Smooth muscle cell (in vitro differentiated cells): ENCODE data around the gene EIF4E3. TPM values are rescaled to one million over a fixed set of nuclear protein-coding genes. Genes with fewer than 3 reads are reported as not detected.

Experiments
- DNase-seq: peaks from one replicate; lab custom pipeline; 2025; ENCODE audit not compliant: unreplicated experiment; lab: John Stamatoyannopoulos, UW
- H2AFZ ChIP-seq: fragments of 200-600 bp; sonication (generic); 2 replicates; pipeline ENCODE4 v1.6.0; 2016; ENCODE audit warnings: antibody characterized with exemption, low read depth, mild to moderate bottlenecking
- H3F3A ChIP-seq: fragments of 200-600 bp; sonication (generic); 2 replicates; pipeline ENCODE4 v1.6.0; 2017; ENCODE audit warnings: antibody characterized with exemption, low read depth
- H3K27ac ChIP-seq: fragments of 200-600 bp; sonication (generic); 2 replicates; pipeline ENCODE4 v1.5.1; 2016; ENCODE audit warnings: low read depth, mild to moderate bottlenecking
- H3K27me3 ChIP-seq: fragments of 200-600 bp; sonication (generic); 2 replicates; pipeline ENCODE4 v1.6.1; 2016; ENCODE audit warnings: low read depth, mild to moderate bottlenecking
- H3K36me3 ChIP-seq: fragments of 200-600 bp; sonication (generic); 2 replicates; pipeline ENCODE4 v1.5.1; 2016; ENCODE audit warnings: low read depth
- H3K4me1 ChIP-seq: fragments of 200-600 bp; sonication (generic); 2 replicates; pipeline ENCODE4 v1.5.1; 2016; ENCODE audit warnings: low read depth
- H3K4me2 ChIP-seq: fragments of 200-600 bp; sonication (generic); 2 replicates; pipeline ENCODE4 v1.6.0; 2016; ENCODE audit warnings: mild to moderate bottlenecking
- H3K4me3 ChIP-seq: fragments of 200-600 bp; sonication (generic); 2 replicates; pipeline ENCODE4 v1.5.1; 2016; ENCODE audit warnings: mild to moderate bottlenecking
- H3K79me2 ChIP-seq: fragments of 200-600 bp; sonication (generic); 2 replicates; pipeline ENCODE4 v1.6.0; 2016; ENCODE audit warnings: low read depth, mild to moderate bottlenecking
- H3K9ac ChIP-seq: fragments of 200-600 bp; sonication (generic); 2 replicates; pipeline ENCODE4 v1.6.0; 2016; ENCODE audit warnings: low read depth
- H3K9me3 ChIP-seq: fragments of 200-600 bp; sonication (generic); replicated peaks from 2 replicates; pipeline ENCODE4 v1.5.1; 2016; ENCODE audit warnings: low read depth
- H4K20me1 ChIP-seq: fragments of 200-600 bp; sonication (generic); 2 replicates; pipeline ENCODE4 v1.6.0; 2016; ENCODE audit warnings: low read depth
- CTCF ChIP-seq: fragments of 200-600 bp; sonication (generic); IDR thresholded peaks from 2 replicates; pipeline ENCODE4 v1.5.1; 2017; ENCODE audit warnings: borderline replicate concordance, mild to moderate bottlenecking, antibody characterized with exemption; ENCODE audit not compliant: insufficient read depth, poor library complexity, severe bottlenecking
- WGBS: methylation state at CpG from one replicate; pipeline ENCODE4 v1.1.7; 2016; ENCODE audit warnings: low lambda C conversion rate; 5-methylcytosine and 5-hydroxymethylcytosine counted together
- polyA plus RNA-seq: library from polyadenylated mRNA; unstranded; fragments of >200 nt; fragmentation: Nextera tagmentation; extraction: Ambion mirVana; gene quantifications from 2 replicates; pipeline ENCODE4 v1.2.1, GENCODE V29; 2016
- total RNA-seq: library from RNA; depleted of rRNA; stranded (reverse); fragments of >200 nt; gene quantifications from 2 replicates; pipeline ENCODE4 v1.2.3, GENCODE V29; 2014

EIF4E3 gene
- total and polyA plus RNA-seq, 2 experiments from 2014 or later, result 2.3 to 3.5 TPM

- Histone ChIP-seq H3K9ac (no peak overlapping the region), H3K79me2 (no peaks in the 10 kb centered on the region), H2AFZ (no peak overlapping the region), H3K27ac (no peak overlapping the region), H3K27me3 (no peaks in the 10 kb centered on the region), H3K4me1 (no peaks in the 10 kb centered on the region), H3F3A (no peaks in the 10 kb centered on the region), H4K20me1 (no peaks in the 10 kb centered on the region), H3K4me2 (no peak overlapping the region), H3K4me3 (no peak overlapping the region), H3K36me3 (no peaks in the 10 kb centered on the region), H3K9me3 (no peaks in the 10 kb centered on the region)
- DNase-seq, result no peak
- WGBS, result 88% methylated on average over 2 of the region's 2 CpGs
- TF ChIP-seq CTCF, result no peak
Observed at GRCh38 chr3:71676931-71677330, 48.3 kb downstream of the EIF4E3 start.

- Histone ChIP-seq H3K36me3 (no peaks in the 10 kb centered on the region), H3K9ac (no peak overlapping the region), H3K27me3 (no peaks in the 10 kb centered on the region), H3K9me3 (no peaks in the 10 kb centered on the region), H3F3A (no peaks in the 10 kb centered on the region), H4K20me1 (no peaks in the 10 kb centered on the region), H3K4me2 (no peak overlapping the region), H2AFZ (no peak overlapping the region), H3K4me3 (no peak overlapping the region), H3K79me2 (no peaks in the 10 kb centered on the region), H3K4me1 (no peaks in the 10 kb centered on the region), H3K27ac (no peak overlapping the region)
- no peak for TF ChIP-seq CTCF
- DNase-seq, result no peak
- WGBS, result 96% methylated on average over 1 of the region's 1 CpG
Observed at GRCh38 chr3:71673486-71673885, 51.7 kb downstream of the EIF4E3 start.

GRCh38 chr3:71672807-71673206 is 52.4 kb downstream of the EIF4E3 start:
- TF ChIP-seq CTCF, result no peak
- no peaks in the 10 kb centered on the region for H3K27me3 ChIP-seq

GRCh38 chr3:71672340-71672739 is 52.9 kb downstream of the EIF4E3 start:
- H4K20me1 ChIP-seq, result no peaks in the 10 kb centered on the region
- no peak overlapping the region for H2AFZ ChIP-seq
- H3F3A ChIP-seq, result no peaks in the 10 kb centered on the region
- no peaks in the 10 kb centered on the region for H3K36me3 ChIP-seq
- 88% methylated on average over 9 of the region's 9 CpGs for WGBS
- H3K27me3 ChIP-seq, result no peaks in the 10 kb centered on the region
- no peak overlapping the region for H3K9ac ChIP-seq
- H3K27ac ChIP-seq, result no peak overlapping the region
- H3K4me3 ChIP-seq, result no peak overlapping the region
- H3K9me3 ChIP-seq, result no peaks in the 10 kb centered on the region
- no peak for DNase-seq
- no peaks in the 10 kb centered on the region for H3K79me2 ChIP-seq
- no peaks in the 10 kb centered on the region for H3K4me1 ChIP-seq
- TF ChIP-seq CTCF, result no peak
- H3K4me2 ChIP-seq, result no peak overlapping the region

More at GRCh38 chr3:71672807-71673206, 52.4 kb downstream of the EIF4E3 start:
- Histone ChIP-seq H3K4me2 (no peak overlapping the region), H3K9ac (no peak overlapping the region), H2AFZ (no peak overlapping the region), H3F3A (no peaks in the 10 kb centered on the region), H4K20me1 (no peaks in the 10 kb centered on the region), H3K27ac (no peak overlapping the region), H3K79me2 (no peaks in the 10 kb centered on the region), H3K4me1 (no peaks in the 10 kb centered on the region), H3K4me3 (no peak overlapping the region), H3K9me3 (no peaks in the 10 kb centered on the region), H3K36me3 (no peaks in the 10 kb centered on the region)
- 86% methylated on average over 6 of the region's 6 CpGs for WGBS
- no peak for DNase-seq
